ENCODE measurements around the gene MAMDC2. TPM values are rescaled to one million over a fixed set of nuclear protein-coding genes. Genes with fewer than 3 reads are reported as not detected.

The MAMDC2 gene
- total RNA-seq, 3 donors from 2014 or later (not counting 1 experiment from before 2014, with no cell fraction given) = 0.10 to 0.32 TPM; not detected in 1

DNA sequence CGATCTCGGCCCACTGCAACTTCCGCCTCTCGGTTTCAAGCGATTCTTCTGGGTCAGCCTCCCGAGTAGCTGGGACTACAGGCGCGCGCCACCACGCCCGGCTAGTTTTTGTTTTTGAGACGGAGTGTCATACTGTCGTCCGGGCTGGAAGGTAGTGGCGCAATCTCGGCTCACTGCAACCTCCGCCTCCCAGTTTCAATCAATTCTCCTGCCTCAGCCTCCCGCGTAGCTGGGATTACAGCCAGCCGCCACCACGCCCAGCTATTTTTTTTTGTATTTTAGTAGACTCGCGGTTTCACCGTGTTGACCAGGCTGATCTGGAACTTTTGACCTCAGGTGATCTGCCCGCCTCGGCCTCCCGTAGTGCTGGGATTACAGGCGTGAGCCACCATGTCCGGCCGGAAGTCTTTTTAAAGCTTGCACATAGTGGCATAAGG is 216.4 kb downstream of the MAMDC2 start:
- no peaks in the 10 kb centered on the region for H3K27me3 Mint-ChIP-seq (ENCODE audit: low read depth in 2 of 2)
- H3K4me1 Mint-ChIP-seq = peaks cover 46% of the 10 kb centered on the region in 2 donors
- H3K9me3 Mint-ChIP-seq = no peaks in the 10 kb centered on the region
- ATAC-seq = no peak
- Histone ChIP-seq H3K9me3 (ENCODE audit: control insufficient read depth, insufficient read depth, low read length) (no peaks in the 10 kb centered on the region), H3K4me1 (ENCODE audit: control insufficient read depth, insufficient read depth, low read length) (peaks cover 24% of the 10 kb centered on the region), H3K27me3 (ENCODE audit: control insufficient read depth, insufficient read depth, low read length) (no peaks in the 10 kb centered on the region), H3K36me3 (ENCODE audit: control insufficient read depth, insufficient read depth, low read length) (peaks cover 15% of the 10 kb centered on the region), H3K4me3 (ENCODE audit: low read length) (no peak overlapping the region), H3K27ac (ENCODE audit: low read length) (no peak overlapping the region)
- peak overlapping the region; percentile 94 for H3K4me3 Mint-ChIP-seq
- intact Hi-C loops (cut with micrococcal nuclease) = no loop called here
- DNase-seq = no peak
- peaks cover 5% of the 10 kb centered on the region for H3K36me3 Mint-ChIP-seq
- peak overlapping the region; percentile 90 to 94 for H3K27ac Mint-ChIP-seq
- TF ChIP-seq, protein P1, sequence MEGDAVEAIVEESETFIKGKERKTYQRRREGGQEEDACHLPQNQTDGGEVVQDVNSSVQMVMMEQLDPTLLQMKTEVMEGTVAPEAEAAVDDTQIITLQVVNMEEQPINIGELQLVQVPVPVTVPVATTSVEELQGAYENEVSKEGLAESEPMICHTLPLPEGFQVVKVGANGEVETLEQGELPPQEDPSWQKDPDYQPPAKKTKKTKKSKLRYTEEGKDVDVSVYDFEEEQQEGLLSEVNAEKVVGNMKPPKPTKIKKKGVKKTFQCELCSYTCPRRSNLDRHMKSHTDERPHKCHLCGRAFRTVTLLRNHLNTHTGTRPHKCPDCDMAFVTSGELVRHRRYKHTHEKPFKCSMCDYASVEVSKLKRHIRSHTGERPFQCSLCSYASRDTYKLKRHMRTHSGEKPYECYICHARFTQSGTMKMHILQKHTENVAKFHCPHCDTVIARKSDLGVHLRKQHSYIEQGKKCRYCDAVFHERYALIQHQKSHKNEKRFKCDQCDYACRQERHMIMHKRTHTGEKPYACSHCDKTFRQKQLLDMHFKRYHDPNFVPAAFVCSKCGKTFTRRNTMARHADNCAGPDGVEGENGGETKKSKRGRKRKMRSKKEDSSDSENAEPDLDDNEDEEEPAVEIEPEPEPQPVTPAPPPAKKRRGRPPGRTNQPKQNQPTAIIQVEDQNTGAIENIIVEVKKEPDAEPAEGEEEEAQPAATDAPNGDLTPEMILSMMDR (IDR thresholded peaks at IDR 0.05) = no peak
- 94% methylated on average over 30 of the region's 30 CpGs for WGBS (ENCODE audit: insufficient coverage)

DNA sequence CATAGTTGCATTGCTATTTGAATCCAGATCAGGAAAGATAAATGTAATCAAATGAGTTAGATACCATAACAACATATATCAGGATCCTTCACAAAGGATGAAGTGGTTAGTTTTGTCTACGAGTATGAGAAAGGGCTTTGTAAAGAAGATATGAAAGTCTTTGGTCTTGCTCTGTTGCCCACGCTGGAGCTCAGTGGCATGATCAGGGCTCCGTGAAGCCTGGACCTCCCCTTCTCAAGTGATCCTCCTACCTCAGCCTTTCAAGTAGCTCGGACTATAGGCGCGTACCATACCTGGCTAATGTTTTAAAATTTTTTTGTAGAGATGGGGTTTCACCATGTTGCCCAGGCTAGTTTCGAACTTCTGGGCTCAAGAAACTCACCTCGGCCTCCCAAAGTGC is 217.0 kb downstream of the MAMDC2 start:
- H3K27me3 ChIP-seq (ENCODE audit: control insufficient read depth, insufficient read depth, low read length) = no peaks in the 10 kb centered on the region
- no peak for ATAC-seq
- Mint-ChIP-seq H3K4me3 (peak overlapping the region; percentile 94), H3K27ac (peak overlapping the region in 1 of 2 donors; percentile 90), H3K9me3 (no peaks in the 10 kb centered on the region), H3K4me1 (peaks cover 46% of the 10 kb centered on the region in 2 donors), H3K36me3 (peaks cover 7% of the 10 kb centered on the region), H3K27me3 (ENCODE audit: low read depth in 2 of 2) (no peaks in the 10 kb centered on the region)
- no peak overlapping the region for H3K27ac ChIP-seq (ENCODE audit: low read length)
- H3K36me3 ChIP-seq (ENCODE audit: control insufficient read depth, insufficient read depth, low read length) = peaks cover 17% of the 10 kb centered on the region
- 99% methylated on average over 7 of the region's 8 CpGs for WGBS (ENCODE audit: insufficient coverage)
- H3K4me3 ChIP-seq (ENCODE audit: low read length) = no peak overlapping the region
- DNase-seq = no peak
- H3K9me3 ChIP-seq (ENCODE audit: control insufficient read depth, insufficient read depth, low read length) = no peaks in the 10 kb centered on the region
- peaks cover 24% of the 10 kb centered on the region for H3K4me1 ChIP-seq (ENCODE audit: control insufficient read depth, insufficient read depth, low read length)
- intact Hi-C loops (cut with micrococcal nuclease) = no loop called here
- TF ChIP-seq, protein P1 (IDR thresholded peaks at IDR 0.05) = no peak

GRCh38 chr9:70261131-70261870 is 217.7 kb downstream of the MAMDC2 start:
- DNase-seq (no peak), ATAC-seq (no peak)
- peaks cover 24% of the 10 kb centered on the region for H3K4me1 ChIP-seq (ENCODE audit: control insufficient read depth, insufficient read depth, low read length)
- TF ChIP-seq, protein P1 (IDR thresholded peaks at IDR 0.05) = no peak
- Mint-ChIP-seq H3K36me3 (peaks cover 7% of the 10 kb centered on the region), H3K9me3 (no peaks in the 10 kb centered on the region), H3K4me3 (no peak overlapping the region), H3K27ac (peak overlapping the region in 1 of 2 donors; percentile 2), H3K27me3 (ENCODE audit: low read depth in 2 of 2) (no peaks in the 10 kb centered on the region), H3K4me1 (peaks cover 46% of the 10 kb centered on the region in 2 donors)
- 88% methylated on average over 4 of the region's 4 CpGs for WGBS (ENCODE audit: insufficient coverage)
- H3K27ac ChIP-seq (ENCODE audit: low read length) = no peak overlapping the region
- no peak overlapping the region for H3K4me3 ChIP-seq (ENCODE audit: low read length)
- H3K36me3 ChIP-seq (ENCODE audit: control insufficient read depth, insufficient read depth, low read length) = peaks cover 24% of the 10 kb centered on the region
- intact Hi-C loops (cut with micrococcal nuclease) = no loop called here
- H3K9me3 ChIP-seq (ENCODE audit: control insufficient read depth, insufficient read depth, low read length) = no peaks in the 10 kb centered on the region
- H3K27me3 ChIP-seq (ENCODE audit: control insufficient read depth, insufficient read depth, low read length) = no peaks in the 10 kb centered on the region

All from natural killer cell (primary cell).